HUES6 (cell line): ENCODE data around the gene NDUFC2.
"Not testable (repeated sequence)": the region's sequence is repeated elsewhere in the genome, so short reads cannot be mapped to it uniquely, and the experiment has no call there.

Experiments
- H3K27ac ChIP-seq: 2 replicates; pipeline ENCODE4 v1.7.0; 2013; ENCODE audit warnings: low read depth, mild to moderate bottlenecking, low read length, inconsistent platforms
- H3K27me3 ChIP-seq: 2 replicates; pipeline ENCODE4 v1.6.1; 2013; ENCODE audit warnings: low read length; ENCODE audit not compliant: control insufficient read depth, insufficient read depth
- H3K36me3 ChIP-seq: 2 replicates; pipeline ENCODE4 v1.6.1; 2013; ENCODE audit warnings: low read length; ENCODE audit not compliant: control insufficient read depth, insufficient read depth
- H3K4me1 ChIP-seq: 2 replicates; pipeline ENCODE4 v1.6.1; 2013; ENCODE audit warnings: low read length; ENCODE audit not compliant: control insufficient read depth, insufficient read depth
- H3K4me3 ChIP-seq: 2 replicates; pipeline ENCODE4 v1.5.1; 2013; ENCODE audit warnings: low read depth, low read length
- H3K9ac ChIP-seq: one replicate; pipeline ENCODE4 v1.6.1; 2013; ENCODE audit warnings: mild to moderate bottlenecking, low read length
- H3K9me3 ChIP-seq: 2 replicates; pipeline ENCODE4 v1.6.1; 2013; ENCODE audit warnings: low read depth, low read length; ENCODE audit not compliant: control insufficient read depth, insufficient read depth

The NDUFC2 gene

DNA sequence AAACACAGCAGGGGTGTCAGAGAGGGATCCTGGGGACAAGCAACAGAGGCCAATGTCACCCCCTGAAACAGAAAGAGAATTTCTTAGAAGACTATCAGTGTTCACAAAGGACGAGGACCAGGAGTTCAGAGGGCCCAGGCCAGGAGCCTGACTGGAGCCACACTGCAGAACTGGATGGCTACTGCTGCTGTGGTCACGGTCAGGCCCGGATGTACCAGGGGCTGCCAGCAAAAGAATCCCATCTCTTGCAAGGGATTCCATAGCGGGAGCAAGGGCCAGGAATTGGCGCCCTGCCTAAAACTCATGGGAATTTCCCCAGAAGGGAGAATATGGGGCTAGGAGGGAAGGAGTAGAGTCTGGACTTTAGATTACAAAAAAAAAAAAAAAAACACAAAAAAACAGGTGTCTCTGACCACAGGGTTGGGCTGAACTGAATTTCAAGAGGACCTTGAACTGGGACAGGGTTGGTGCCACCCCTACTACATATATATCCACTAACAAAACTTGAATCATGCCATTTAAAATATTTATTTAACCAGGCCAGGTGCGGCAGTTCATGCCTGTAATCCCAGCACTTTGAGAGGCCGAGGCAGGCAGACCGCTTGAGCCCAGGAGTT is 40.9 kb downstream of the NDUFC2 start:
- Histone ChIP-seq H3K27ac (no peak overlapping the region), H3K9ac (no peak overlapping the region), H3K4me3 (no peak overlapping the region), H3K9me3 (no peaks in the 10 kb centered on the region), H3K36me3 (no peaks in the 10 kb centered on the region), H3K27me3 (no peaks in the 10 kb centered on the region), H3K4me1 (peaks cover 10% of the 10 kb centered on the region; the same call in 1 of the 2 replicates)

DNA sequence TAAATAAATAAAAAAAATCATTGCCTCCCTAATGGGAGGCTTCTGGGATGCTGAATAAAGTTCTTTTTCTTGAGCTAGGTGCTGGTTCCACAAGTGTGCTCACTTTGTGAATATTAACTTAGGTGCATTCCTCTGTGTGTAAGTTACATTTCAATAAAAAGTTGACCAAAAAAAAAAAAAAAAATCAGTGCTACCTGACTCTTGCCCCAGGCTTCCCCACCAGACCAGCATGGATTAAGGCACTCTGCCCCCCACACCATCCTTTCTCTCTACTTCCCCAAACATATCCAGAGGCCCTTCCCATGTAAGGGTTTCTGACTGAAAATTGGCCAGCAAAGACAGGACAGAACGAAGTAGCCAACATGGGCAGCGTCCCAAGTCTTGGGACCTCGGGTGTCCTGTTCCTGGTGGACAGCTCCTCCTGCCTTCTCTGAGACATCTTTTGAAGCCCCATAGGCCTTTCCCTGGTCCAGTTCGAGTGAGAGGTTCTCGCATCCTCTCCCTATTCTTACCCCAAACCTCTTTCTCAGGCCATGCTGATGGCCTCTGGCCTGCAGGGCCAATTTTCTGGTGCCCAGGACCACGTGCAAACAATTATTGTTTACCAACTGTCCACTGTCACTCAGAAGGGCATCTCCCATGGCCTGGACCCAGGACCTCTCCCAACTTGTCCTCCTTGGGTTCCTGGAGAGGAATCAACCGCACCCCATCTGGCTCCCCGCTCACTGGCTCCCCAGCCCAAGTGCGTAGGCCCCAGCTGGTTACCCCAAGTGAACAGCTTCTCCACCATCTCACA is 41.6 kb downstream of the NDUFC2 start:
- H3K36me3 ChIP-seq, result no peaks in the 10 kb centered on the region
- H3K27ac ChIP-seq, result no peak overlapping the region
- no peak overlapping the region for H3K4me3 ChIP-seq
- H3K27me3 ChIP-seq, result no peaks in the 10 kb centered on the region
- no peaks in the 10 kb centered on the region for H3K9me3 ChIP-seq
- H3K9ac ChIP-seq, result no peak overlapping the region
- peaks cover 10% of the 10 kb centered on the region; the same call in 1 of the 2 replicates for H3K4me1 ChIP-seq

DNA sequence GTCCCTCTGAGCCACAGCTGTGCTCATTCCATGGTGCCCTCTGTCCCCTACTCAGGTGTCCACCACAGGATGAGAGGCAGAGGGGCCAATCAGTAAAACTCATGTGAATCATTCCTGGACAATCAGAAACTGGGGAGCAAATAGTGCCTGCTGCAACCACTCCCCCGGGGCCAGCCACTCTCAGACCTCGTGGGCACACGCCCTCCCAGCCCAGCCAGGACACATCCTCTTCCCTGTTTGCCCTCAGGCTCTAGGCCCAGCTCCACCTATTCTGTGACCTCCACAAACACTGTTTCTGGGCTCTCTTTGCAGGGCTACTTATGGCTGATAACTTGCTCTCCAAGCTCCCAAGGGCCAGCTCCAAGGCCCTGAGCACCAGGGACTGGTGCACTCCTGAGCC is 42.6 kb downstream of the NDUFC2 start:
- H3K36me3 ChIP-seq, result no peaks in the 10 kb centered on the region
- H3K27me3 ChIP-seq, result no peaks in the 10 kb centered on the region
- no peak overlapping the region for H3K4me3 ChIP-seq
- no peaks in the 10 kb centered on the region for H3K9me3 ChIP-seq
- no peak overlapping the region for H3K9ac ChIP-seq
- H3K4me1 ChIP-seq, result peaks cover 10% of the 10 kb centered on the region; the same call in 1 of the 2 replicates
- H3K27ac ChIP-seq, result no peak overlapping the region

DNA sequence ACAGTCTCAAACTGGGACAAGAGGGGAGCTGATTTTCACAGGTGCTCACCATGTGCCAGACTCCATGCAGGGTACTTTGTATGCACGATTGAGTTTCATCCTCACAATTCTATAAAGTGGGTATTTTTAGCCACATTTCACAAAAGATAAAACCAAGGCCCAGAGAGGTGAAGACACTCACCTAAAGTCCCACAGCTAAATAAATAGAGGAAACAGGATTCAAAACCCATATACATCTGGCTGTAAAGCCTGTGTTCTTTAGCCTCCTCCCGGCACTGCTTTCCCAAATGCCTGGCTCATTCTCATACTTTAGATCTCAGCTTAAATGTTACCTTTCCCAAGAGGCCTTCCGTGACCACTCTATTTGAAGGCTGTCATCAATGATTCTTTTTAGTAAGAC is 43.3 kb downstream of the NDUFC2 start:
- no peaks in the 10 kb centered on the region for H3K36me3 ChIP-seq
- H3K27ac ChIP-seq, result no peak overlapping the region
- peaks cover 10% of the 10 kb centered on the region; the same call in 1 of the 2 replicates for H3K4me1 ChIP-seq
- no peaks in the 10 kb centered on the region for H3K27me3 ChIP-seq
- H3K9ac ChIP-seq, result no peak overlapping the region
- H3K9me3 ChIP-seq, result no peaks in the 10 kb centered on the region
- no peak overlapping the region for H3K4me3 ChIP-seq

DNA sequence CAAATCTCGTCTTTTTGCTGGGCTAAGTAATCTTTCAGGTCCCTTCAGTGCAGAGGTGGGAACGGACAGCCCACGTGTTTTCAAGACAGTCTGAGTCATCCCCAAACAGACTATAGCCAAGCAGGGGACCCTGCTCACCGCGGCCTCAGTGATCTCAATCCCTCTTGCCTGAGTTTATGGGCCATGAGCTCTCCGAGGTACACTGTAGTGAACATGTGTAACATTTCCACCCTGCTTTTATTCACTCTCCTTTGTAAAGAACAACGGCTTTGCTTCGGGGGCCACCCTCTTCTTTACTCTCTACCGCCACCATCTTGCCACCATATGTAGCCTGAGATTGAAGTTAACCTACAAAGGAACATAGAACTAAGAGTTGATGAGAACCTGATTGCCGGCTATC is 45.0 kb downstream of the NDUFC2 start:
- H3K9ac ChIP-seq, result no peak overlapping the region
- no peaks in the 10 kb centered on the region for H3K36me3 ChIP-seq
- H3K4me3 ChIP-seq, result no peak overlapping the region
- H3K27ac ChIP-seq, result no peak overlapping the region
- H3K4me1 ChIP-seq, result peaks cover 4% of the 10 kb centered on the region; the same call in 1 of the 2 replicates
- no peaks in the 10 kb centered on the region for H3K9me3 ChIP-seq
- no peaks in the 10 kb centered on the region for H3K27me3 ChIP-seq

DNA sequence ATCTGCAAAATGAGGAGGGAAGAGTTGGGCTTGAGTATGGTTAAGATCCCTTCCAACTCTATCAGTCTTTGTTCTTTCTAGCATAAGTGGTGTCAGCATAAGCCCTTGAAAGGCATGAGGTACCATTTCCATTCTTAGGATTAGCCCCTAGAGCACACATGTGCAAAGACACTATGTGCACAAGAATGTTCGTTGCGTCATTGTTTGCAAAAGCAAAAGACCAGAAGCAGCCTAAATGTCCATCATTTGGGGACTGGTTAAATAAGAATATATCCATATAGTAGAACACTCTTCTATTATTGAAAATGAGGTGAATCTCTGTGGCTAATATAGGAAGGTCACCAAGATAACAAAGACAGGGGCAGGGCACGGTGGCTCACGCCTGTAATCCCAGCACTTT is 46.6 kb downstream of the NDUFC2 start:
- Histone ChIP-seq H3K4me1 (peaks cover 4% of the 10 kb centered on the region; the same call in 1 of the 2 replicates), H3K36me3 (no peaks in the 10 kb centered on the region), H3K27me3 (no peaks in the 10 kb centered on the region), H3K4me3 (no peak overlapping the region), H3K9ac (no peak overlapping the region), H3K27ac (no peak overlapping the region), H3K9me3 (no peaks in the 10 kb centered on the region)

DNA sequence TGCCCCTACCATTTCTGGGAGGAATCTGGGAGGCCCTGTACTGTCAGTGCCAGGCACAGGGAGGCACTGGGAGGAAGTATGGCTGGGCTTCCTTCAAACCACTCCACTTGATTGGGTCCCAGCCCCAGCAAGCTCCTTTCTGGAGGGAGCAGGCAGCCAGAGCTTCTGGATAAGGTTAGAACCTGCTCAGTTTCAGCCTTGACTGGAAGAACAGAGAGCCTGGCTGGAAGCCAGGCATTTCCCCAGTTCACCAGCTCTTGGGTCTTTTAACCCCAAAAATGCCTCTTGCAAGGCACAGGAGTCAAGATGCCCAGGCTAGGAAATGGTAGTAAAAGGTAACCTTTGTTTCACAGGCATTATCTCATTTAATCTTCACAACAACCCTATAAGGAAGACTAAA is 47.6 kb downstream of the NDUFC2 start:
- Histone ChIP-seq H3K36me3 (no peaks in the 10 kb centered on the region), H3K4me1 (peaks cover 4% of the 10 kb centered on the region; the same call in 1 of the 2 replicates), H3K4me3 (no peak overlapping the region)

DNA sequence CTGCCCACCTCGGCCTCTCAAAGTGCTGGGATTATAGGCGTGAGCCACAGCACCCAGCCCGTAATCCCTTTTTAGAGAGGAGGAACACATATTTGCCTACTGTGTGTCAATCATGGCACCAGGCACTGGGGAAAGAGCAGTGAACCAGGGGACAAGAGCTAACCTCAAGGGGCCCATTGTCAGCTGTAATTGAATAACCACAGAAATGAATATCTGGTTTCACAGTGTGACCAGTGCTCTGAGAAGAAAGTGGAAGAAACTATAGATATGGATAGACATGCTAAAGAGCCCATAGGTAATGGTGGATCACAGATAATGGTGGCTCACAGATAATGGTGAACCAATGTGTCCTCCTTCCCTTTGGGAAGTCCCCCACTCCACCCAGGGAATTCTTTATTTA is 48.0 kb downstream of the NDUFC2 start:
- Histone ChIP-seq H3K27ac (no peak overlapping the region), H3K9ac (no peak overlapping the region), H3K36me3 (no peaks in the 10 kb centered on the region), H3K4me3 (no peak overlapping the region), H3K4me1 (peaks cover 4% of the 10 kb centered on the region; the same call in 1 of the 2 replicates), H3K27me3 (no peaks in the 10 kb centered on the region), H3K9me3 (peaks cover 3% of the 10 kb centered on the region; the same call in 1 of the 2 replicates)

More for the DNA sequence above, 47.6 kb downstream of the NDUFC2 start:
- Histone ChIP-seq H3K9me3 (peaks cover 3% of the 10 kb centered on the region; the same call in 1 of the 2 replicates), H3K27me3 (no peaks in the 10 kb centered on the region), H3K27ac (no peak overlapping the region), H3K9ac (no peak overlapping the region)

DNA sequence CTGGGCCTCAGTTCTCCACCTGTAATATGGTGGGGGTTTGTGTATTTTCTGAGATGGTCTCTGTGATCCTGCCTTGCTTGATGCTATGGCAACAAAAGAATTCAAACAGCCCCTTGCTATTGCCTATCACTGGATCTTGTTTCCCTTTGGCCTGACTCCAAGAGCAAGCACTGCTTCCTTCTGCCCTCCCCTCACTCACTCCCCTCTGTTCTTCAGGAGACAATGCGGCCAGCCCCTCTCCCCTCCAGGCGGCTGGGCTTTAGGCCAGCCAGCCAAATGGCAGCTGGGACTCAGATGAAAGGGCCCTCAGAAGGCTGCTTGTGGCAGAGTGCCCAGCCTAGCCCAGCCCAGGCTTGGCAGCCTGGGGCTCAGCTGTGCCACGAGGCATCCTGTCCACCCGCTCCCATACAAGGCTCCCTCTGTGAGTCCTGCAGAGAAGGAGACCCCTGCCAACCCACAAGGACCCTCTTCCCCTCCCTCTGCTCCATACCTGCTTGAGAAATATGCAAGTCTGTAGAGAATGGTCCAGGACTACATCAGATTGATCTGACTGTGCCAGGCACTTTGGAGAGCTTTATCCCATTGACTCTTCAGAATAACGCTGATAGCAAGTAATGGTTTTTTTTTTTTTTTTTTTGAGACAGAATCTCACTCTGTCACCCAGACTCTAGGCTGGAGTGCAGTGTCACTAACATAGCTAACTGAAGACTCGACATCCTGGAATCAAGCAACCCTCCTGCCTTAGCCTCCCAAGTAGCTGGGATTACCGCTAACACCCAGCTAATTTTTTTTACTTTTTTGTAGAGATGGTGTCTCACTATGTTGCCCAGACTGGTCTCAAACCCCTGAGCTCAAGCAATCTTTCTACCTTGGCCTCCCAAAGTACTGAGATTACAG is 49.0 kb downstream of the NDUFC2 start:
- Histone ChIP-seq H3K27me3 (no peaks in the 10 kb centered on the region), H3K9ac (no peak overlapping the region), H3K4me3 (no peak overlapping the region), H3K36me3 (no peaks in the 10 kb centered on the region), H3K4me1 (peaks cover 4% of the 10 kb centered on the region; the same call in 1 of the 2 replicates), H3K9me3 (peaks cover 3% of the 10 kb centered on the region; the same call in 1 of the 2 replicates), H3K27ac (no peak overlapping the region)

DNA sequence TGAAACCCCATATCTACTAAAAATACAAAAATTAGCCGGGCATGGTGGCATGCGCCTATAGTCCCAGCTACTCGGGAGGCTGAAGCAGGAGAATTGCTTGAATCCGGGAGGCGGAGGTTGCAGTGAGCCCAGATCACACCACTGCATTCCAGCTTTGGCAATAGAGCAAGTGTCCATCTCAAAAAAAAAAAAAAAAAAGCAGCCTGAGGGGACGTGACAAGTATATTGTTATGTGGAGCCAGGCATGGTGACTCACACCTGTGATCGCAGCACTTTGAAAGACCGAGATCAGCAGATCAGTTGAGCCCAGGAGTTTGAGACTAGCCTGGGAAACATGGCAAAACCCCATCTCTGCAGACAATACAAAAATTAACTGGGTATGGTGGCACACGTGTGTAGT is 51.2 kb downstream of the NDUFC2 start:
- not testable (repeated sequence) for H3K4me3 ChIP-seq, H3K4me1 ChIP-seq, H3K9ac ChIP-seq, H3K27ac ChIP-seq, H3K36me3 ChIP-seq, H3K27me3 ChIP-seq, H3K9me3 ChIP-seq
